Fibroblast of the aortic adventitia (primary cell): ENCODE data around the gene UTF1. TPM values are rescaled to one million over a fixed set of nuclear protein-coding genes. Genes with fewer than 3 reads are reported as not detected.

Experiments
- DNase-seq: peaks from one replicate; pipeline ENCODE4 v3.0.0-alpha.2; 2010; ENCODE audit warnings: low read depth
- H3K4me3 ChIP-seq: 2 replicates; pipeline ENCODE4 v1.5.1; 2011; ENCODE audit warnings: low read depth, mild to moderate bottlenecking, control low read depth, low read length, moderate library complexity
- CTCF ChIP-seq: IDR thresholded peaks from 2 replicates; pipeline ENCODE4 v1.5.1; 2011; ENCODE audit warnings: mild to moderate bottlenecking, low read length, control low read depth, inconsistent platforms; ENCODE audit not compliant: insufficient read depth
- total RNA-seq: library from RNA; depleted of rRNA; stranded (reverse); fragments of >200 nt; gene quantifications from 2 replicates; pipeline ENCODE4 v1.2.3, GENCODE V29; 2012; ENCODE audit warnings: low replicate concordance

The UTF1 gene
- total RNA-seq, 1 donor = not detected

GRCh38 chr10:133196936-133197758 lies 32.9 kb upstream of the UTF1 start:
- no peak for TF ChIP-seq CTCF
- no peak overlapping the region for H3K4me3 ChIP-seq
- DNase-seq = no peak

GRCh38 chr10:133197786-133198185 lies 32.2 kb upstream of the UTF1 start:
- DNase-seq = no peak
- TF ChIP-seq CTCF = no peak
- no peak overlapping the region for H3K4me3 ChIP-seq

GRCh38 chr10:133198206-133198605 lies 31.8 kb upstream of the UTF1 start:
- no peak for DNase-seq
- H3K4me3 ChIP-seq = no peak overlapping the region
- TF ChIP-seq CTCF = no peak

- no peak for DNase-seq
- H3K4me3 ChIP-seq = no peak overlapping the region
- TF ChIP-seq CTCF = no peak
These were observed 31.2 kb upstream of the UTF1 start for GRCh38 chr10:133198621-133199487.

GRCh38 chr10:133199488-133199885 lies 30.5 kb upstream of the UTF1 start:
- DNase-seq = no peak
- no peak overlapping the region for H3K4me3 ChIP-seq
- no peak for TF ChIP-seq CTCF

GRCh38 chr10:133199992-133200611 lies 29.9 kb upstream of the UTF1 start:
- H3K4me3 ChIP-seq = no peak overlapping the region
- TF ChIP-seq CTCF = no peak
- no peak for DNase-seq
